Kidney (tissue), 14 donors: Measurements from ENCODE around the gene SBK2. TPM values are rescaled to one million over a fixed set of nuclear protein-coding genes. Genes with fewer than 3 reads are reported as not detected.

ENCODE experiments used
- DNase-seq, 5 donors: peaks; one replicate each; pipeline ENCODE4 v3.0.0-alpha.2; 2013 to 2020
- FAIRE-seq: peaks from 2 replicates; lab custom pipeline; 2012; peaks lifted over from hg19 to GRCh38; lab: Jason Lieb, UNC
- H3K27ac ChIP-seq, 2 donors: one replicate each; pipeline ENCODE4 v1.7.0; 2013; ENCODE audit warnings: low read depth in 2 of 2, low read length in 2 of 2, inconsistent platforms in 1 of 2
- H3K27me3 ChIP-seq: one replicate; pipeline ENCODE4 v1.7.1; 2013; ENCODE audit warnings: low read length, inconsistent platforms; ENCODE audit not compliant: control insufficient read depth, insufficient read depth
- H3K36me3 ChIP-seq, 3 donors: one replicate each; pipeline versions ENCODE4 v1.7.0 to v1.7.1; 2013; ENCODE audit warnings: low read length in 3 of 3, control low read depth in 1 of 3, inconsistent platforms in 1 of 3; ENCODE audit not compliant: insufficient read depth in 3 of 3, control insufficient read depth in 2 of 3
- H3K4me1 ChIP-seq, 3 donors: one replicate each; pipeline versions ENCODE4 v1.7.0 to v1.7.1; 2013; ENCODE audit warnings: low read length in 3 of 3, inconsistent platforms in 1 of 3, low read depth in 1 of 3; ENCODE audit not compliant: control insufficient read depth in 2 of 3, insufficient read depth in 2 of 3
- H3K4me3 ChIP-seq, 3 donors: one replicate each; pipeline versions ENCODE4 v1.7.0 to v1.8.1; 2013; ENCODE audit warnings: low read length in 3 of 3, control low read depth in 1 of 3, inconsistent platforms in 1 of 3
- H3K9ac ChIP-seq, 3 donors: one replicate each; pipeline versions ENCODE4 v1.7.0 to v1.7.1; 2013; ENCODE audit warnings: low read length in 3 of 3, control low read depth in 1 of 3, inconsistent platforms in 1 of 3
- H3K9me3 ChIP-seq, 3 donors: one replicate each; pipeline versions ENCODE4 v1.7.0 to v1.7.1; 2013; ENCODE audit warnings: low read length in 3 of 3, control low read depth in 1 of 3, inconsistent platforms in 1 of 3; ENCODE audit not compliant: control insufficient read depth in 2 of 3, insufficient read depth in 1 of 3
- CTCF ChIP-seq: IDR thresholded peaks from 3 replicates; pipeline ENCODE4 v1.5.1; 2012; ENCODE audit warnings: mild to moderate bottlenecking, moderate library complexity, borderline replicate concordance; ENCODE audit not compliant: insufficient read depth; ENCODE audit errors: extremely low read depth
- intact Hi-C: fragments of 100-400 bp; cut with DNase I; formaldehyde crosslinking; loops from one replicate; pipeline ENCODE4 v1.11.1; 2022
- polyA plus RNA-seq: library from polyadenylated mRNA; stranded (reverse); fragments of 350-450 nt; fragmentation: Illumina TruSeq; extraction: RNeasy Lipid Tissue Mini Kit (QIAGEN cat#74804); gene quantifications from one replicate; pipeline ENCODE4 v1.2.3, GENCODE V29; 2014; ENCODE audit warnings: low read depth, low replicate concordance; ENCODE audit not compliant: insufficient read depth
- total RNA-seq: library from RNA; stranded (reverse); fragmentation: NEBNext Ultra II Directional; extraction: Animal tissue kit (Norgen Biotek cat#: 25700); gene quantifications from one replicate; pipeline ENCODE4 v1.2.1, GENCODE V29; 2021
- donor health status: control.
- donor health status: control.
- donor health status: control.
- donor health status: control.
- donor health status: control.
- donor health status: DM: yes; HTN: yes; CAD: no.
- donor health status: Normal renal cell carcinoma (clear cell type).

Gene SBK2
- total and polyA plus RNA-seq, 2 donors from 2014 or later: not detected

GRCh38 chr19:55486971-55487923, 49.7 kb downstream of the SBK2 start:
- intact Hi-C loops: no loop called here
- TF ChIP-seq CTCF: no peak
- DNase-seq: peak; percentile 62 to 92 (median 74)
- peak overlapping the region; percentile 59 to 68 for H3K27ac ChIP-seq
- no peaks in the 10 kb centered on the region for H3K9me3 ChIP-seq
- H3K27me3 ChIP-seq: no peaks in the 10 kb centered on the region
- H3K4me3 ChIP-seq: no peak overlapping the region
- FAIRE-seq: no peak
- H3K36me3 ChIP-seq: no peaks in the 10 kb centered on the region
- peak overlapping the region in 1 of 3 donors; percentile 40 for H3K9ac ChIP-seq
- peaks cover 0 to 24% (median 5%) of the 10 kb centered on the region in 3 donors for H3K4me1 ChIP-seq

GRCh38 chr19:55486043-55486970, 50.6 kb downstream of the SBK2 start:
- Histone ChIP-seq H3K4me3 (no peak overlapping the region), H3K27me3 (no peaks in the 10 kb centered on the region), H3K9ac (peak overlapping the region in 1 of 3 donors; percentile 40), H3K4me1 (peaks cover 0 to 24% (median 5%) of the 10 kb centered on the region in 3 donors), H3K36me3 (no peaks in the 10 kb centered on the region), H3K9me3 (no peaks in the 10 kb centered on the region), H3K27ac (peak overlapping the region; percentile 68 to 69)
- intact Hi-C loops: no loop called here
- DNase-seq: peak in 1 of 5 donors; percentile 70
- FAIRE-seq: no peak
- no peak for TF ChIP-seq CTCF

- Histone ChIP-seq H3K9me3 (no peaks in the 10 kb centered on the region), H3K27ac (peak overlapping the region; percentile 71 to 85), H3K36me3 (no peaks in the 10 kb centered on the region), H3K27me3 (no peaks in the 10 kb centered on the region), H3K4me1 (peaks cover 0 to 24% (median 5%) of the 10 kb centered on the region in 3 donors), H3K9ac (peak overlapping the region in 1 of 3 donors; percentile 40), H3K4me3 (peak overlapping the region in 2 of 3 donors; percentile 47 to 58)
- no peak for FAIRE-seq
- TF ChIP-seq CTCF: no peak
- intact Hi-C loops: no loop called here
- DNase-seq: no peak
Measured at GRCh38 chr19:55485439-55486011, 51.4 kb downstream of the SBK2 start.
